OCI-LY7 (cell line): ENCODE results near the gene SLC1A7. TPM values are rescaled to one million over a fixed set of nuclear protein-coding genes. Genes with fewer than 3 reads are reported as not detected.

Experiments
- BruUV-seq: library from RNA; stranded (reverse); fragments of 400-500 nt; replicated peaks from 2 replicates; lab custom pipeline; 2021; lab: Mats Ljungman, UMichigan
- CTCF ChIA-PET: fragments of 300-600 bp; sonication (Branson Sonifier 250); formaldehyde crosslinking; loops from one replicate; lab custom pipeline; 2022; ENCODE audit warnings: antibody characterized with exemption; ENCODE audit not compliant: unreplicated experiment; lab: Charles Lee
- POLR2A ChIA-PET: fragments of 300-600 bp; sonication (Branson Sonifier 250); formaldehyde crosslinking; loops from one replicate; lab custom pipeline; 2022; ENCODE audit warnings: antibody characterized with exemption; lab: Charles Lee
- DNase-seq: peaks from one replicate; pipeline ENCODE4 v3.0.0-alpha.2; 2015; ENCODE audit warnings: low spot score
- H2AFZ ChIP-seq: fragments of 200-600 bp; sonication (generic), shearing (Covaris generic); 2 replicates; pipeline ENCODE4 v1.6.1; 2014; ENCODE audit warnings: mild to moderate bottlenecking, antibody characterized with exemption, low read length, moderate library complexity
- H3K27ac ChIP-seq: fragments of 200-600 bp; sonication (generic); 2 replicates; pipeline ENCODE4 v1.5.1; 2014; ENCODE audit warnings: mixed run types, low read depth, mild to moderate bottlenecking, moderate library complexity, low read length, inconsistent platforms; ENCODE audit not compliant: poor library complexity, severe bottlenecking
- H3K36me3 ChIP-seq: fragments of 200-600 bp; sonication (generic); 2 replicates; pipeline ENCODE4 v1.6.1; 2014; ENCODE audit warnings: mild to moderate bottlenecking, antibody characterized with exemption, low read length, moderate library complexity, mixed read lengths; ENCODE audit not compliant: insufficient read depth
- H3K4me1 ChIP-seq: fragments of 200-600 bp; sonication (generic); 2 replicates; pipeline ENCODE4 v1.5.1; 2014; ENCODE audit warnings: mild to moderate bottlenecking, low read length; ENCODE audit not compliant: insufficient read depth, poor library complexity, severe bottlenecking
- H3K4me2 ChIP-seq: fragments of 200-600 bp; sonication (generic); 2 replicates; pipeline ENCODE4 v1.6.1; 2014; ENCODE audit warnings: mild to moderate bottlenecking, low read length
- H3K4me3 ChIP-seq: fragments of 200-600 bp; sonication (generic); 2 replicates; pipeline ENCODE4 v1.5.1; 2014; ENCODE audit warnings: mild to moderate bottlenecking, low read depth, low read length; ENCODE audit not compliant: poor library complexity, severe bottlenecking
- H3K79me2 ChIP-seq: fragments of 200-600 bp; sonication (generic); 2 replicates; pipeline ENCODE4 v1.6.1; 2016; ENCODE audit warnings: low read depth, mild to moderate bottlenecking, low read length, moderate library complexity, mixed read lengths; ENCODE audit not compliant: insufficient read depth
- H3K9me2 ChIP-seq: fragments of 200-600 bp; sonication (generic); 2 replicates; pipeline ENCODE4 v1.6.1; 2016; ENCODE audit warnings: mild to moderate bottlenecking, low read length, mixed read lengths; ENCODE audit not compliant: insufficient read depth
- H3K9me3 ChIP-seq: fragments of 200-600 bp; sonication (generic); 2 replicates; pipeline ENCODE4 v1.6.1; 2014; ENCODE audit warnings: mild to moderate bottlenecking, mixed run types, low read length, mixed read lengths
- H4K20me1 ChIP-seq: fragments of 200-600 bp; sonication (generic); 2 replicates; pipeline ENCODE4 v1.6.1; 2014; ENCODE audit warnings: mild to moderate bottlenecking, antibody characterized with exemption, low read length, moderate library complexity, mixed read lengths; ENCODE audit not compliant: insufficient read depth
- EZH2phosphoT487 ChIP-seq: fragments of 200-600 bp; sonication (generic); IDR thresholded peaks from 2 replicates; pipeline ENCODE4 v1.6.1; 2018; ENCODE audit warnings: low read depth, borderline replicate concordance, mild to moderate bottlenecking, mixed run types, antibody characterized with exemption, low read length, moderate library complexity, mixed read lengths
- intact Hi-C: fragments of 100-400 bp; cut with micrococcal nuclease; formaldehyde crosslinking; loops from one replicate; pipeline ENCODE4 v1.10.0; 2022; ENCODE audit not compliant: unreplicated experiment
- total RNA-seq, 2 experiments: library from RNA; depleted of rRNA in 1 of 2; stranded (reverse); fragments of >200 nt in 1 of 2; shearing (Covaris generic) in 1 of 2; gene quantifications; 2 replicates each; pipeline ENCODE4 v1.2.3, GENCODE V29; 2014 to 2022
- TF ChIP-seq, protein P1 (sequence below): fragments of 200-600 bp; sonication (generic); conservative IDR thresholded peaks from 2 replicates; pipeline ENCODE4 v1.5.1; 2014; ENCODE audit warnings: mild to moderate bottlenecking, antibody characterized with exemption, low read length, moderate library complexity, mixed read lengths

The SLC1A7 gene
- total RNA-seq, 2 experiments from 2014 or later: not detected

- H2AFZ ChIP-seq: no peak overlapping the region
- TF ChIP-seq EZH2phosphoT487: no peak
- TF ChIP-seq, protein P1, sequence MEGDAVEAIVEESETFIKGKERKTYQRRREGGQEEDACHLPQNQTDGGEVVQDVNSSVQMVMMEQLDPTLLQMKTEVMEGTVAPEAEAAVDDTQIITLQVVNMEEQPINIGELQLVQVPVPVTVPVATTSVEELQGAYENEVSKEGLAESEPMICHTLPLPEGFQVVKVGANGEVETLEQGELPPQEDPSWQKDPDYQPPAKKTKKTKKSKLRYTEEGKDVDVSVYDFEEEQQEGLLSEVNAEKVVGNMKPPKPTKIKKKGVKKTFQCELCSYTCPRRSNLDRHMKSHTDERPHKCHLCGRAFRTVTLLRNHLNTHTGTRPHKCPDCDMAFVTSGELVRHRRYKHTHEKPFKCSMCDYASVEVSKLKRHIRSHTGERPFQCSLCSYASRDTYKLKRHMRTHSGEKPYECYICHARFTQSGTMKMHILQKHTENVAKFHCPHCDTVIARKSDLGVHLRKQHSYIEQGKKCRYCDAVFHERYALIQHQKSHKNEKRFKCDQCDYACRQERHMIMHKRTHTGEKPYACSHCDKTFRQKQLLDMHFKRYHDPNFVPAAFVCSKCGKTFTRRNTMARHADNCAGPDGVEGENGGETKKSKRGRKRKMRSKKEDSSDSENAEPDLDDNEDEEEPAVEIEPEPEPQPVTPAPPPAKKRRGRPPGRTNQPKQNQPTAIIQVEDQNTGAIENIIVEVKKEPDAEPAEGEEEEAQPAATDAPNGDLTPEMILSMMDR: no peak
- no peak overlapping the region for H3K27ac ChIP-seq
- DNase-seq: no peak
- no peaks in the 10 kb centered on the region for H3K9me3 ChIP-seq
- intact Hi-C loops: no loop called here
- H3K4me2 ChIP-seq: no peak overlapping the region
- no peak overlapping the region for H3K4me3 ChIP-seq
- H3K9me2 ChIP-seq: no peaks in the 10 kb centered on the region
- ChIA-PET POLR2A (no interaction called here), CTCF (no interaction called here)
- no peaks in the 10 kb centered on the region for H3K36me3 ChIP-seq
- no peaks in the 10 kb centered on the region for H3K4me1 ChIP-seq
- no peaks in the 10 kb centered on the region for H4K20me1 ChIP-seq
- H3K79me2 ChIP-seq: no peaks in the 10 kb centered on the region
- no TSS peak for BruUV-seq
These were observed 13.5 kb upstream of the SLC1A7 start for GRCh38 chr1:53155945-53156344.

GRCh38 chr1:53155534-53155933 lies 13.1 kb upstream of the SLC1A7 start:
- POLR2A ChIA-PET: no interaction called here
- no peak overlapping the region for H3K4me2 ChIP-seq
- H2AFZ ChIP-seq: no peak overlapping the region
- no peak overlapping the region for H3K4me3 ChIP-seq
- no peaks in the 10 kb centered on the region for H4K20me1 ChIP-seq
- H3K36me3 ChIP-seq: no peaks in the 10 kb centered on the region
- no peaks in the 10 kb centered on the region for H3K9me3 ChIP-seq
- no TSS peak for BruUV-seq
- H3K27ac ChIP-seq: no peak overlapping the region
- no peak for DNase-seq
- H3K9me2 ChIP-seq: no peaks in the 10 kb centered on the region
- intact Hi-C loops: no loop called here
- no peaks in the 10 kb centered on the region for H3K79me2 ChIP-seq
- no peaks in the 10 kb centered on the region for H3K4me1 ChIP-seq
- CTCF ChIA-PET: no interaction called here
- TF ChIP-seq, protein P1: no peak
- TF ChIP-seq EZH2phosphoT487: no peak

DNA sequence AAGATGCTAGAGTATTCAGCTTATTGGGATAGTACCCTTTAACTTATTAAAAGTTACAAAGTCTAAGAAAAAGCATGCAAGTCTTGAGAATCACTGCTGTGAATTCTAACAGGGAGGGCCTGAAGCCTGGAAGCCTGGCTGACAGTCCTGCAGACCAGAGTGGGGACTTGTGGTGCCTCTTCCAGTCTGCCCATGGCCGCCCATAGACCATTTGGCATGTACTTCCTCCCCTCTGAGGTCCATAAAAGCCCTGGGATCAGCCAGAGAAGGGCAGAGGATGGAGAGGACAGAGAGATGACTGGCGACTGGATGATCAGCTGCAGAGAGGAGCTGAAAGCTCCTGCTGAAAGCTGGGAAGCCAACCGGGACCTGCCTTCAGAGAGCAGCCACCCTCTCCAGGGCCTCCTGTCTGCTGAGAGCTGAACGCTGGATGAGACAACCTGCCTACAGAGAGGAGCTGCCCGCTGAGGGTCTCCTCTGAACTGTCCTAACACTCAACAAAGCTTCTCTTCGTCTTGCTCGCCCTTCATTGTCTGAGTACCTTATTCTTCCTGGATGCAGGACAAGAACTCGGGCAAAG lies 12.5 kb upstream of the SLC1A7 start:
- Histone ChIP-seq H3K4me2 (no peak overlapping the region), H2AFZ (no peak overlapping the region), H3K4me1 (no peaks in the 10 kb centered on the region), H3K4me3 (no peak overlapping the region), H3K9me2 (no peaks in the 10 kb centered on the region), H3K27ac (no peak overlapping the region), H3K9me3 (no peaks in the 10 kb centered on the region), H3K36me3 (no peaks in the 10 kb centered on the region), H4K20me1 (no peaks in the 10 kb centered on the region), H3K79me2 (no peaks in the 10 kb centered on the region)
- POLR2A ChIA-PET: interaction anchor here (0.6 kb wide), 1 partner anchor 32 kb away, joined by 3 read pairs; no protein-coding TSS in a partner anchor
- intact Hi-C loops: no loop called here
- no TSS peak for BruUV-seq
- CTCF ChIA-PET: no interaction called here
- no peak for TF ChIP-seq EZH2phosphoT487
- TF ChIP-seq, protein P1: no peak
- DNase-seq: no peak
